HCT116 (cell line): ENCODE measurements around the gene SETD1B. TPM values are rescaled to one million over a fixed set of nuclear protein-coding genes. Genes with fewer than 3 reads are reported as not detected.

Source experiments
- ATAC-seq: fragments of 200-7000 bp; cut with Tn5 transposase; 2 replicates; pipeline ENCODE4 v1.9.1; 2020; ENCODE audit warnings: mild to moderate bottlenecking, moderate library complexity
- BruUV-seq: library from RNA; stranded (reverse); fragments of 400-500 nt; replicated peaks from 2 replicates; lab custom pipeline; 2021; lab: Mats Ljungman, UMichigan
- CTCF ChIA-PET: fragments of 300-600 bp; sonication (Branson Sonifier 250); formaldehyde crosslinking; loops from one replicate; lab custom pipeline; 2021; ENCODE audit warnings: antibody characterized with exemption; lab: Charles Lee
- POLR2A ChIA-PET: fragments of 300-600, 350-600 bp; sonication (Branson Sonifier 250); formaldehyde crosslinking; loops from one replicate; lab custom pipeline; 2021; ENCODE audit warnings: antibody characterized with exemption; lab: Charles Lee
- RAD21 ChIA-PET, 2 experiments: fragments of 300-600 bp; sonication (Branson Sonifier 250); formaldehyde crosslinking; loops; one replicate each; lab custom pipeline; 2023; ENCODE audit warnings: low total read pairs in 2 of 2; ENCODE audit not compliant: uncharacterized antibody in 2 of 2, unreplicated experiment in 2 of 2, low non-redundant PET in 1 of 2; lab: Charles Lee
- DNase-seq: peaks from one replicate; pipeline ENCODE4 v3.0.0-alpha.2; 2010; ENCODE audit warnings: low read depth, low spot score
- H2AFZ ChIP-seq: fragments of 200-600 bp; shearing (Covaris generic), sonication (generic); 2 replicates; pipeline ENCODE4 v1.6.1; 2017; ENCODE audit warnings: low read depth, mixed run types, mixed read lengths, antibody characterized with exemption, low read length; ENCODE audit not compliant: poor library complexity, severe bottlenecking
- H3K27ac ChIP-seq: 2 replicates; pipeline ENCODE4 v1.5.1; 2012; ENCODE audit warnings: low read depth, low read length
- H3K27me3 ChIP-seq: fragments of 200-600 bp; sonication (generic); 2 replicates; pipeline ENCODE4 v1.6.1; 2016; ENCODE audit warnings: mixed run types, low read length, mixed read lengths; ENCODE audit not compliant: insufficient read depth
- H3K36me3 ChIP-seq, 2 experiments: fragments of 200-500 bp in 1 of 2; fragments of 200-600 bp in 1 of 2; sonication (Bioruptor generic) in 1 of 2; sonication (generic) in 1 of 2; 2 replicates each; pipeline versions ENCODE4 v1.5.1 to v1.6.1; 2014 to 2016; ENCODE audit warnings: low read length in 2 of 2, inconsistent platforms in 1 of 2, mixed read lengths in 1 of 2, mixed run types in 1 of 2; ENCODE audit not compliant: insufficient read depth in 2 of 2, control insufficient read depth in 1 of 2
- H3K4me1 ChIP-seq, 2 experiments: fragments of 200-600 bp in 1 of 2; sonication (generic) in 1 of 2; 2 replicates each; pipeline versions ENCODE4 v1.5.1 to v1.6.1; 2012 to 2017; ENCODE audit warnings: low read length in 2 of 2, inconsistent platforms in 1 of 2, mild to moderate bottlenecking in 1 of 2, mixed read lengths in 1 of 2, mixed run types in 1 of 2, moderate library complexity in 1 of 2; ENCODE audit not compliant: insufficient read depth in 2 of 2, control insufficient read depth in 1 of 2
- H3K4me2 ChIP-seq: fragments of 200-600 bp; sonication (generic); 2 replicates; pipeline ENCODE4 v1.6.1; 2017; ENCODE audit warnings: mixed run types, low read length, mixed read lengths
- H3K4me3 ChIP-seq, 2 experiments: fragments of 200-600 bp in 1 of 2; sonication (generic) in 1 of 2; replicated peaks in 1 of 2; 2 replicates each; pipeline ENCODE4 v1.5.1; 2011 to 2016; ENCODE audit warnings: low read length in 2 of 2, control low read depth in 1 of 2, low read depth in 1 of 2, mild to moderate bottlenecking in 1 of 2, mixed read lengths in 1 of 2, mixed run types in 1 of 2
- H3K79me2 ChIP-seq: fragments of 200-600 bp; sonication (generic); 2 replicates; pipeline ENCODE4 v1.6.1; 2017; ENCODE audit warnings: mild to moderate bottlenecking, mixed run types, low read length, moderate library complexity, mixed read lengths; ENCODE audit not compliant: insufficient read depth
- H3K9ac ChIP-seq: fragments of 200-600 bp; sonication (generic); 2 replicates; pipeline ENCODE4 v1.6.1; 2016; ENCODE audit warnings: low read length, mixed read lengths
- H3K9me2 ChIP-seq: fragments of 200-600 bp; sonication (generic), shearing (Covaris generic); 2 replicates; pipeline ENCODE4 v1.6.1; 2017; ENCODE audit warnings: mixed run types, mild to moderate bottlenecking, moderate library complexity; ENCODE audit not compliant: insufficient read depth
- H3K9me3 ChIP-seq, 2 experiments: fragments of 200-500 bp in 1 of 2; fragments of 200-600 bp in 1 of 2; sonication (Bioruptor generic) in 1 of 2; sonication (generic) in 1 of 2; 2 replicates each; pipeline ENCODE4 v1.6.1; 2014 to 2017; ENCODE audit warnings: low read length in 2 of 2, mixed read lengths in 2 of 2, inconsistent platforms in 1 of 2, low read depth in 1 of 2, mild to moderate bottlenecking in 1 of 2, mixed run types in 1 of 2, moderate library complexity in 1 of 2; ENCODE audit not compliant: control insufficient read depth in 1 of 2, insufficient read depth in 1 of 2
- H4K20me1 ChIP-seq: fragments of 200-600 bp; sonication (generic), shearing (Covaris generic); 2 replicates; pipeline ENCODE4 v1.6.1; 2017; ENCODE audit warnings: mixed run types, mild to moderate bottlenecking, moderate library complexity; ENCODE audit not compliant: insufficient read depth
- ELF1 ChIP-seq: IDR thresholded peaks from 2 replicates; pipeline ENCODE4 v1.6.1; 2012; ENCODE audit warnings: low read depth, borderline replicate concordance
- EZH2 ChIP-seq: fragments of 200-600 bp; sonication (generic); IDR thresholded peaks from 2 replicates; pipeline ENCODE4 v1.6.1; 2017; ENCODE audit warnings: antibody characterized with exemption, mixed run types
- JUND ChIP-seq: IDR thresholded peaks from 2 replicates; pipeline ENCODE4 v1.6.1; 2012
- RAD21 ChIP-seq: IDR thresholded peaks from 2 replicates; pipeline ENCODE4 v1.6.1; 2012; ENCODE audit warnings: low read depth, mild to moderate bottlenecking
- SP1 ChIP-seq: IDR thresholded peaks from 2 replicates; pipeline ENCODE4 v1.6.1; 2012; ENCODE audit warnings: low read depth
- TCF7L2 ChIP-seq: IDR thresholded peaks from 2 replicates; pipeline ENCODE4 v1.7.0; 2011; ENCODE audit warnings: borderline replicate concordance, inconsistent platforms; ENCODE audit not compliant: insufficient read depth, insufficient read length; ENCODE audit errors: extremely low read depth
- ZNF274 ChIP-seq: fragments of 200-500 bp; sonication (Bioruptor generic); IDR thresholded peaks from 2 replicates; pipeline ENCODE4 v1.6.1; 2014; ENCODE audit warnings: mild to moderate bottlenecking, low read depth, low read length, inconsistent platforms
- intact Hi-C: fragments of 100-400 bp; cut with micrococcal nuclease; formaldehyde crosslinking; loops from 2 replicates; pipeline ENCODE4 v1.10.0; 2022
- total RNA-seq: library from RNA; stranded (reverse); gene quantifications from one replicate; pipeline ENCODE4 v1.2.1, GENCODE V29; 2021; ENCODE audit not compliant: unreplicated experiment

Gene SETD1B
- total RNA-seq, 1 experiment from 2014 or later, result 17.5 TPM

DNA sequence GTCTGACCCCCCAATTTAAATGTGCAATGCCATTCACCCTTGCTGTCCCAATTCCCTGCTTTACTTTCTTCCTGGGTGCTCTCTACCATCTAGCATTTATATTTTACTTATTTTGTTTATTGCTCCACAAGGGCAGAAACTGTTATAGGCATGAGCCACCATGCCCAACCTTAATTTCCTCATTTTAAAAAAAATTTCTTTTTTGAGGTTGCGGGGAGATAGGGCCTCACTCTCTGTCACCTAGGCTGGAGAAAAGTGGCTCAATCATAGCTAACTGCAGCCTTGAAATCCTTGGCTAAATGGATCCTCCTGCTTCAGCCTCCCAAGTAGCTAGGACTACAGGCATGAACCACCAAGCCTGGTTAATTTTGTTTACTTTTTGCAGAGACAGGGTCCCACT is 41.9 kb downstream of the SETD1B start:
- Histone ChIP-seq H3K79me2 (no peaks in the 10 kb centered on the region), H3K27me3 (no peaks in the 10 kb centered on the region), H3K27ac (no peak overlapping the region), H3K4me2 (no peak overlapping the region), H3K9me2 (no peaks in the 10 kb centered on the region), H3K36me3 (no peaks in the 10 kb centered on the region), H3K9ac (no peak overlapping the region), H2AFZ (no peak overlapping the region), H4K20me1 (no peaks in the 10 kb centered on the region), H3K9me3 (no peaks in the 10 kb centered on the region), H3K4me1 (peaks cover 0 to 27% of the 10 kb centered on the region in 2 experiments; a peak in 3 of 4 replicates), H3K4me3 (no peak overlapping the region)
- CTCF ChIA-PET, result no interaction called here
- DNase-seq, result no peak
- RAD21 ChIA-PET, result no interaction called here
- POLR2A ChIA-PET, result no interaction called here
- no TSS peak for BruUV-seq
- ATAC-seq, result no peak
- TF ChIP-seq ELF1, result no peak
- no peak for TF ChIP-seq RAD21
- no peak for TF ChIP-seq TCF7L2
- no peak for TF ChIP-seq JUND
- no peak for TF ChIP-seq SP1
- TF ChIP-seq EZH2, result no peak
- intact Hi-C loops, result no loop called here

DNA sequence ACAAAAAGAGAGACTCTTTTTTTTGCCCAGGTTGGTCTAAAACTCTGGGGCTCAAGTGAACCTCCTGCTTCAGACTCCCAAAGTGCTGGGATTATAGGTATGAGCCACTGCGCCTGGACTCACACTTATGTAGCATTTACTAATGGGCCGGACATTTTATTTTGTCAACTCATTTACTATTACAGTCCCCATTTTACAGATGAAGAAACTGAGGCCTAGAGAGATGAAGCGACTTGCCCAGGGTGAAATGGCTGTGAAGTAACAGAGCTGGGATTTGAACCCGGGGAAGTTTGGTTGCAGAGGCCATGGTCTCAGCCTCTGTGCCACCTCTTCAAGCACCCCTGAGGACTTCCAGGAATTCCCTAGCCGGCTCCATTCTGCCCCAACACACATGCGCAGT is 45.4 kb downstream of the SETD1B start:
- CTCF ChIA-PET, result no interaction called here
- no TSS peak for BruUV-seq
- TF ChIP-seq ZNF274, result no peak
- TF ChIP-seq, all 23 proteins: peak for 0
- no peak for DNase-seq
- Histone ChIP-seq H3K36me3 (no peaks in the 10 kb centered on the region), H3K27me3 (no peaks in the 10 kb centered on the region), H4K20me1 (no peaks in the 10 kb centered on the region), H3K9ac (no peak overlapping the region), H3K4me3 (no peak overlapping the region), H3K27ac (no peak overlapping the region), H3K4me2 (no peak overlapping the region), H3K9me2 (no peaks in the 10 kb centered on the region), H3K4me1 (no peaks in the 10 kb centered on the region), H3K79me2 (no peaks in the 10 kb centered on the region), H3K9me3 (no peaks in the 10 kb centered on the region), H2AFZ (no peak overlapping the region)
- ChIA-PET POLR2A (no interaction called here), RAD21 (no interaction called here)
- intact Hi-C loops, result no loop called here
- ATAC-seq, result no peak
